IPS-18c (cell line): ENCODE measurements around the gene BTN3A1.
"Not testable (repeated sequence)": the region's sequence is repeated elsewhere in the genome, so short reads cannot be mapped to it uniquely, and the experiment has no call there.

Experiments used
- H3K4me3 ChIP-seq: 2 replicates; pipeline ENCODE4 v1.7.0; 2013; ENCODE audit warnings: low read depth, mild to moderate bottlenecking, low read length, moderate library complexity; ENCODE audit not compliant: insufficient read depth
- H3K9me3 ChIP-seq: one replicate; pipeline ENCODE4 v1.6.1; 2013; ENCODE audit warnings: mild to moderate bottlenecking, low read length, moderate library complexity; ENCODE audit not compliant: control insufficient read depth, insufficient read depth

BTN3A1 gene

GRCh38 chr6:26372308-26373144 is 29.5 kb upstream of the BTN3A1 start:
- Histone ChIP-seq H3K9me3 (no peaks in the 10 kb centered on the region), H3K4me3 (no peak overlapping the region)

- Histone ChIP-seq H3K9me3 (no peaks in the 10 kb centered on the region), H3K4me3 (no peak overlapping the region)
Measured at GRCh38 chr6:26375270-26375669, 26.8 kb upstream of the BTN3A1 start.

DNA sequence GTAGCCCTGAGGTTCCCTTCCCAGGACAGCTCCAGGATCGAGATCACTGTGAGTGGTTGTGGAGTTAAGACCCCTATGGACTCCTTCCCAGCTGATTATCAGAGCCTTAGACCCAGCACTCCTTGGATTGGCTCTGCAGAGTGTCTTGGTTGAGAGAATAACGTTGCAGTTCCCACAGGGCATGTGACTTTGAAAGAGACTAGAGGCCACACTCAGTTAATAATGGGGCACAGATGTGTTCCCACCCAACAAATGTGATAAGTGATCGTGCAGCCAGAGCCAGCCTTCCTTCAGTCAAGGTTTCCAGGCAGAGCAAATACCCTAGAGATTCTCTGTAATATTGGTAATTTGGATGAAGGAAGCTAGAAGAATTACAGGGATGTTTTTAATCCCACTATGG is 24.4 kb upstream of the BTN3A1 start:
- no peak overlapping the region for H3K4me3 ChIP-seq

DNA sequence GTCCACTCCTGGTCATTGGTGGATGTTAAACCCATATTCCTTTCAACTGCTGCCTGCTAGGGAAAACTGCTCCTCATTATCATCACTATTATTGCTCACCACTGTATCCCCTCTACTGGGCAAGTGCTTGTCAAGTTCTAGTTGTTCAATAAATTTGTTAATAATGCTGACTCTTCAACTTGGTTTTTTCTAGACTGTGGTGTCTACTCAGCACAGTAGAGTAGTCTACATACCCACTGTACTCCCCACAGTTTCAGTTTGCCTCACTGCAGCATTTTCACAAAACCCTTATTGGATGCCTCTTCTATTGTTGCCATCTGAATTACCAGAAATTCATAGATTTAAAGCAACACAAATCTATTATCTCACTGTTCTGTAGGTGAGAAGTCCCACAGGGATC is 23.9 kb upstream of the BTN3A1 start:
- H3K9me3 ChIP-seq, H3K4me3 ChIP-seq: not testable (repeated sequence)

More for the DNA sequence above, 24.4 kb upstream of the BTN3A1 start:
- H3K9me3 ChIP-seq = no peaks in the 10 kb centered on the region

- Histone ChIP-seq H3K4me3 (no peak overlapping the region), H3K9me3 (no peaks in the 10 kb centered on the region)
Measured at GRCh38 chr6:26379292-26379691, 22.8 kb upstream of the BTN3A1 start.

GRCh38 chr6:26379740-26380139 is 22.3 kb upstream of the BTN3A1 start:
- H3K4me3 ChIP-seq = no peak overlapping the region

GRCh38 chr6:26380256-26380655 is 21.8 kb upstream of the BTN3A1 start:
- no peaks in the 10 kb centered on the region for H3K9me3 ChIP-seq
- H3K4me3 ChIP-seq = no peak overlapping the region

More at GRCh38 chr6:26379740-26380139, 22.3 kb upstream of the BTN3A1 start:
- H3K9me3 ChIP-seq = no peaks in the 10 kb centered on the region

- Histone ChIP-seq H3K9me3 (no peaks in the 10 kb centered on the region), H3K4me3 (no peak overlapping the region)
Measured at GRCh38 chr6:26382121-26382520, 20.0 kb upstream of the BTN3A1 start.

- H3K9me3 ChIP-seq = no peaks in the 10 kb centered on the region
- H3K4me3 ChIP-seq = peak overlapping the region; percentile 47
Measured at GRCh38 chr6:26383624-26384417, 18.3 kb upstream of the BTN3A1 start.

DNA sequence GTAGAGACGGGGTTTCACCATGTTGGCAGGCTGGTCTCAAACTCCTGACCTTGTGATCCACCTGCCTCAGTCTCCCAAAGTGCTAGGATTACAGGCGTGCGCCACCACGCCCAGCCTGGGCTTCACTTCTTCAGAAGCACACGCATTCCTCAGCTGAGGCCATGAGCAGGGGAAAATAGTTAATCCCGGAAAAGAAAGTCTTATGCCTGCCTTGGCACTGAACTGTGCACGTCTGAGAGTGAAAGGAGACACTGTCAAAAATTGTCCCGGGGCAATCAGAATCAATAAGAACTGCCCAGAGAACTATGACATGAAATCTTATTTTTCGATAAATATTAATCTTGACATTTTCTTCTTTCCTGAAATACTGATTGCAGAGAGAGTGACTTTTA is 16.3 kb upstream of the BTN3A1 start:
- no peaks in the 10 kb centered on the region for H3K9me3 ChIP-seq

DNA sequence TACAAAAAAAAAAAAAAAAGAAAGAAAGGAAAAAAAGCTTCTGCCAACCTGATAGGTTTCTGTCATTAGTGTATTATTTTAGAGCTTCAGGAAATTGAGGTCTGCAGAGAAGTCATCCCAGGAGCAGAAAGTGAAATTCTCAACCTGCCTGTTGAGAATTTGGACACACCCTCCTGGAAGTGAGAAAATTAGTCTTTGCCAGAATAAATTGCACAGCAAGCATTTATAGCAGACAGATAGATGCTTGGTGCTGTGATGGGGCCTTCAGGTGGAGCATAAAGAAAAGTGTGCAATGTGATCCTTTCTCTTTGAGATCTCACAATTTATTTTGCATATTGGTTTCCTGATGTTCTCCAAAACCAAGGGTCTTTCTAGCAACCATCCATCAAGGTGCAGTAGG is 14.5 kb upstream of the BTN3A1 start:
- Histone ChIP-seq H3K9me3 (no peaks in the 10 kb centered on the region), H3K4me3 (no peak overlapping the region)

More for the DNA sequence above, 16.3 kb upstream of the BTN3A1 start:
- H3K4me3 ChIP-seq = no peak overlapping the region

DNA sequence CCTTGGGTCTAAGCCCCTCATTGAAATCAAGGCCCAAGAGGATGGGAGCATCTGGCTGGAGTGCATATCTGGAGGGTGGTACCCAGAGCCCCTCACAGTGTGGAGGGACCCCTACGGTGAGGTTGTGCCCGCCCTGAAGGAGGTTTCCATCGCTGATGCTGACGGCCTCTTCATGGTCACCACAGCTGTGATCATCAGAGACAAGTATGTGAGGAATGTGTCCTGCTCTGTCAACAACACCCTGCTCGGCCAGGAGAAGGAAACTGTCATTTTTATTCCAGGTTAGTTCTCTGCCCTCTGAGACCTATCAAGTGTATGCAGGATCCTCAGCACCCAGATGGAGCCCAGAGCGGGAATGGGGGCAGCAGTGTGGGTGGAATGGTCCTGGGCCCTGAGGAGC is 14.1 kb upstream of the BTN3A1 start:
- no peak overlapping the region for H3K4me3 ChIP-seq
- no peaks in the 10 kb centered on the region for H3K9me3 ChIP-seq

DNA sequence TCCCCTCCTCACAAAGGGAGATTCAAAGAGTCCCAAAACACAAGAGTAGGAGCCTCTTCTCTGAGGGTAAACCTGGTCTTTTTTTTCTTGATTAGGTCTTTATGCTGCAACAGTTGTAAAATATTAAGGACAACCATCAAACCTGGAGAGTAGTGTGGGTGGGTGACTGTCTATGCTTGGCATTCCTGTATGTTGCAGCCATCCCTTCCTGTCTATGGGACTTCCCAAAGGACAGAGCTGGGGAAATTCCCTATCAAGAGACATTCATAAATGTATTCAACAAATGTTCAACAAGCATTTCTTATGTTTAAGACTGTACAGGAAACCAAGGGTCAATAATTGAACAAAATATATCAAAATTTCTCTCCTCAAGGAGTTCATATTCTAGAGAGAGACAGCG is 13.6 kb upstream of the BTN3A1 start:
- H3K4me3 ChIP-seq = no peak overlapping the region
- H3K9me3 ChIP-seq = no peaks in the 10 kb centered on the region

DNA sequence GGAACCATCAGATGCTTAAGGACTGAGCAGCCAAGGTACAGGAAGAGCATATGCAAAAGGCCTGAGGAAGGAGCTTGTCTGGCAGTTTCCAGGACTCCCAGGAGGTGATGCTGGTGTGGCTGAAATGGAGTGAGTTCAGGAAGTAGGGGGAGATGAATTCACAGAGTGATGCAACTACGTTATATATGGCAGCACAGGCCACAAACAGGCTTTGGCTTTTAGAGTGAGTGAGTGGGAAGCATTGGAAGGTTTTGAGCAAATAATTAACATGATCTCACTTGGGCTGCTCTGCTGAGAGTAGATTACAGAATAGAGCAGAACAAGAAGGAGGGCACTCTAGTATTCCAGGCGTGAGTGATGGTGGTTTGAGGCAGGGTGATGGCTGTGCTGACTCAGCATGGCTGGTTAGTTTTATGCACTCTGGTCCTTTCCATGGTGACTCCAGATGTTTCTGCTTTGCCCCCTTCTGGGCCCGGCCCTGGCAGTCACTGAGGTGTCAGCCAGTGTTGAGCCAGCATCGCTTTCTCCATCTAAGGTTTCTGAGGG is 12.7 kb upstream of the BTN3A1 start:
- Histone ChIP-seq H3K4me3 (no peak overlapping the region), H3K9me3 (no peaks in the 10 kb centered on the region)

- H3K9me3 ChIP-seq = no peaks in the 10 kb centered on the region
- H3K4me3 ChIP-seq = no peak overlapping the region
Measured at GRCh38 chr6:26390531-26390930, 11.5 kb upstream of the BTN3A1 start.

- no peak overlapping the region for H3K4me3 ChIP-seq
Measured at GRCh38 chr6:26392932-26393636, 9.0 kb upstream of the BTN3A1 start.

DNA sequence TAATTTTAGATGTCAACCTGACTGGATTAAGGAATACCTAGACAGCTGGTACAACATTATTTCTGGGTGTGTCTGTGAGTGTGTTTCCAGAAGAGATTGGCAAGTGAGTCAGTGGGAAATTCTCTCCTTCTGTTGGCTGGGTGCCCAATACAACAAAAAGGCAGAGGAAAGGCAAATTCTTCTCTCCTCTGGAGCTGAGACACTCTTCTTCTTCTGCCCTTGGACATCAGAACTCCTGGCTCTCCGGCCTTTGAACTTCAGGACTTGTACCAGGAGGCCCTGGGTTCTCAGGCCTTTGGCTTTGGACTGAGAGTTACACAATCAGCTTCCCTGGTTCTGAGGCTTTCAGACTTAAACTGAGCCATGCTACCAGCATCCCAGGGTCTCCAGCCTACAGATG is 7.8 kb upstream of the BTN3A1 start:
- Histone ChIP-seq H3K9me3 (no peaks in the 10 kb centered on the region), H3K4me3 (no peak overlapping the region)

More at GRCh38 chr6:26392932-26393636, 9.0 kb upstream of the BTN3A1 start:
- H3K9me3 ChIP-seq = no peaks in the 10 kb centered on the region
